HepG2 (cell line): Measurements from ENCODE around the gene THAP3. TPM values are rescaled to one million over a fixed set of nuclear protein-coding genes. Genes with fewer than 3 reads are reported as not detected.

Source experiments
- ATAC-seq: fragments of 200-7000 bp; cut with Tn5 transposase; 3 replicates; pipeline ENCODE4 v1.9.1; 2020; ENCODE audit warnings: mild to moderate bottlenecking, moderate library complexity
- BruUV-seq: library from RNA; stranded (reverse); fragments of 400-500 nt; replicated peaks from 2 replicates; lab custom pipeline; 2021; lab: Mats Ljungman, UMichigan
- CTCF ChIA-PET: fragments of 300-600 bp; formaldehyde crosslinking; extraction: SDS; loops from one replicate; lab custom pipeline; 2021; ENCODE audit warnings: low total read pairs, inconsistent platforms, low intra/inter-chr PET ratio; lab: Yijun Ruan, JAX
- POLR2A ChIA-PET: fragments of 350-600 bp; sonication (Branson Sonifier 250); formaldehyde crosslinking; loops from one replicate; lab custom pipeline; 2020; ENCODE audit warnings: antibody characterized with exemption, inconsistent platforms; lab: Yijun Ruan, JAX
- DNase-seq: peaks from one replicate; pipeline ENCODE4 v3.0.0-alpha.2; 2015; ENCODE audit warnings: low spot score
- FAIRE-seq: peaks from 3 replicates; lab custom pipeline; 2011; peaks lifted over from hg19 to GRCh38; lab: Jason Lieb, UNC
- H2AFZ ChIP-seq: one replicate; pipeline ENCODE4 v1.6.1; 2011; ENCODE audit warnings: low read length, inconsistent platforms
- H3K27ac ChIP-seq: fragments of 300-600 bp; 3 replicates; pipeline ENCODE4 v1.8.0; 2011; ENCODE audit warnings: mixed run types, mild to moderate bottlenecking, mixed read lengths, low read length, inconsistent platforms; ENCODE audit not compliant: insufficient read depth; ENCODE audit errors: extremely low read length
- H3K27me3 ChIP-seq, 2 experiments: fragments of 200-600 bp in 1 of 2; 2 replicates in 1 of 2; 3 replicates in 1 of 2; pipeline versions ENCODE4 v1.6.0 to v1.8.0; 2011; ENCODE audit warnings: low read length in 2 of 2, mild to moderate bottlenecking in 2 of 2, moderate library complexity in 2 of 2, inconsistent platforms in 1 of 2; ENCODE audit not compliant: insufficient read depth in 2 of 2, control insufficient read depth in 1 of 2
- H3K36me3 ChIP-seq, 2 experiments: fragments of 200-600 bp in 1 of 2; replicated peaks in 1 of 2; 2 replicates in 1 of 2; 3 replicates in 1 of 2; pipeline versions ENCODE4 v1.5.1 to v1.8.0; 2011; ENCODE audit warnings: low read length in 2 of 2, inconsistent platforms in 1 of 2; ENCODE audit not compliant: insufficient read depth in 2 of 2, control insufficient read depth in 1 of 2
- H3K4me1 ChIP-seq: 2 replicates; pipeline ENCODE4 v1.5.1; 2012; ENCODE audit warnings: low read length, inconsistent platforms; ENCODE audit not compliant: insufficient read depth
- H3K4me2 ChIP-seq: 2 replicates; pipeline ENCODE4 v1.6.0; 2011; ENCODE audit warnings: low read depth, low read length, inconsistent platforms
- H3K4me3 ChIP-seq, 3 experiments: fragments of 200-600 bp in 1 of 3; sonication (generic), shearing (Covaris generic) in 1 of 3; replicated peaks in 1 of 3; 2 replicates each; pipeline ENCODE4 v1.5.1; 2011 to 2016; ENCODE audit warnings: low read length in 3 of 3, inconsistent platforms in 2 of 3, low read depth in 2 of 3, mild to moderate bottlenecking in 2 of 3, control low read depth in 1 of 3, mixed read lengths in 1 of 3; ENCODE audit not compliant: insufficient read depth in 1 of 3
- H3K79me2 ChIP-seq: one replicate; pipeline ENCODE4 v1.6.1; 2011; ENCODE audit warnings: low read length, inconsistent platforms; ENCODE audit not compliant: insufficient read depth
- H3K9ac ChIP-seq: 2 replicates; pipeline ENCODE4 v1.6.0; 2011; ENCODE audit warnings: mild to moderate bottlenecking, low read depth, low read length, inconsistent platforms; ENCODE audit not compliant: insufficient read depth
- H3K9me3 ChIP-seq: 2 replicates; pipeline ENCODE4 v1.5.1; 2012; ENCODE audit warnings: mild to moderate bottlenecking, low read length
- H4K20me1 ChIP-seq: 2 replicates; pipeline ENCODE4 v1.6.0; 2011; ENCODE audit warnings: inconsistent platforms, mild to moderate bottlenecking, low read length, moderate library complexity; ENCODE audit not compliant: insufficient read depth
- BHLHE40 ChIP-seq: IDR thresholded peaks from 2 replicates; pipeline ENCODE4 v1.6.1; 2011; ENCODE audit warnings: low read length, improper control_type of control experiment
- CTCF ChIP-seq: sonication (generic); formaldehyde crosslinking; IDR thresholded peaks from 2 replicates; pipeline ENCODE4 v1.5.0; 2020; ENCODE audit warnings: mild to moderate bottlenecking, missing genetic modification reagents, moderate library complexity
- EED ChIP-seq: sonication (generic); formaldehyde crosslinking; IDR thresholded peaks from 2 replicates; pipeline ENCODE4 v1.5.0; 2020; ENCODE audit warnings: mild to moderate bottlenecking, missing genetic modification reagents
- FUBP1 ChIP-seq: sonication (generic); formaldehyde crosslinking; IDR thresholded peaks from 2 replicates; pipeline ENCODE4 v1.5.1; 2020; ENCODE audit warnings: missing genetic modification reagents, mild to moderate bottlenecking, borderline replicate concordance
- MAFG ChIP-seq: sonication (generic); formaldehyde crosslinking; IDR thresholded peaks from 2 replicates; pipeline ENCODE4 v1.5.1; 2020; ENCODE audit warnings: mild to moderate bottlenecking, missing genetic modification reagents
- TBX3 ChIP-seq: fragments of 450-650 bp; IDR thresholded peaks from 2 replicates; pipeline ENCODE4 v1.6.1; 2017; ENCODE audit warnings: antibody characterized with exemption, mild to moderate bottlenecking, inconsistent platforms, borderline replicate concordance
- THAP7 ChIP-seq: sonication (generic); formaldehyde crosslinking; IDR thresholded peaks from 2 replicates; pipeline ENCODE4 v1.8.1; 2023; ENCODE audit warnings: mild to moderate bottlenecking, missing genetic modification reagents
- TIGD3 ChIP-seq: sonication (generic); formaldehyde crosslinking; IDR thresholded peaks from 2 replicates; pipeline ENCODE4 v1.5.1; 2020; ENCODE audit warnings: mild to moderate bottlenecking, missing genetic modification reagents, borderline replicate concordance
- WIZ ChIP-seq: sonication (generic); formaldehyde crosslinking; IDR thresholded peaks from 2 replicates; pipeline ENCODE4 v1.5.1; 2020; ENCODE audit warnings: mild to moderate bottlenecking, missing genetic modification reagents
- ZBTB38 ChIP-seq: sonication (generic); formaldehyde crosslinking; IDR thresholded peaks from 2 replicates; pipeline ENCODE4 v1.5.1; 2020; ENCODE audit warnings: mild to moderate bottlenecking, missing genetic modification reagents
- ZNF230 ChIP-seq: sonication (generic); formaldehyde crosslinking; IDR thresholded peaks from 2 replicates; pipeline ENCODE4 v1.4.0; 2020; ENCODE audit warnings: mild to moderate bottlenecking, missing genetic modification reagents
- ZNF44 ChIP-seq: sonication (generic); formaldehyde crosslinking; IDR thresholded peaks from 2 replicates; pipeline ENCODE4 v1.5.1; 2020; ENCODE audit warnings: mild to moderate bottlenecking, missing genetic modification reagents
- ZNF547 ChIP-seq: sonication (generic); formaldehyde crosslinking; IDR thresholded peaks from 2 replicates; pipeline ENCODE4 v1.5.1; 2020; ENCODE audit warnings: mild to moderate bottlenecking, missing genetic modification reagents
- ZNF83 ChIP-seq: sonication (generic); formaldehyde crosslinking; IDR thresholded peaks from 2 replicates; pipeline ENCODE4 v1.4.0; 2020; ENCODE audit warnings: missing genetic modification reagents, mild to moderate bottlenecking, borderline replicate concordance
- ZSCAN25 ChIP-seq: sonication (generic); formaldehyde crosslinking; IDR thresholded peaks from 2 replicates; pipeline ENCODE4 v1.8.0; 2022; ENCODE audit warnings: mild to moderate bottlenecking, missing genetic modification reagents
- WGBS: methylation state at CpG from one replicate; pipeline ENCODE4 v1.1.6; 2017; ENCODE audit warnings: low lambda C conversion rate; 5-methylcytosine and 5-hydroxymethylcytosine counted together
- in situ Hi-C: cut with HindIII; loops from 2 replicates; pipeline ENCODE4 v1.10.0; 2017; ENCODE audit warnings: low pct_unique_long_range_greater_than_20kb; ENCODE audit not compliant: extremely low pct_ligation_motif_present
- intact Hi-C: fragments of 100-400 bp; cut with micrococcal nuclease; formaldehyde crosslinking; loops from one replicate; pipeline ENCODE4 v1.10.0; 2022; ENCODE audit not compliant: unreplicated experiment
- polyA plus RNA-seq, 8 experiments: library from polyadenylated mRNA; depleted of rRNA in 3 of 8; stranded (reverse) in 7 of 8; unstranded in 1 of 8; fragments of >200 nt; fragmentation: Illumina TruSeq in 4 of 8; extraction: Trizol in 4 of 8; gene quantifications; 2 replicates each; pipeline versions ENCODE4 v1.2.1 to v1.2.3, GENCODE V29; 2011 to 2016; ENCODE audit warnings: low read depth in 4 of 8, missing spikeins in 1 of 8, mixed read lengths in 1 of 8; ENCODE audit not compliant: insufficient read depth in 1 of 8
- total RNA-seq, 5 experiments: library from RNA; depleted of rRNA; stranded (reverse); fragments of >200 nt; fragmentation: Illumina TruSeq; extraction: Trizol; gene quantifications; 2 replicates each; pipeline ENCODE4 v1.2.3, GENCODE V29; 2016; ENCODE audit warnings: low read depth in 1 of 5

THAP3 gene
- total and polyA plus RNA-seq, 2 of the 13 experiments (the other 11 are each of a cell fraction or from before 2014, with no cell fraction given) = 10.3 to 14.9 TPM

- peak overlapping the region; percentile 9 to 91 (median 16); a peak in 3 of 6 replicates for H3K4me3 ChIP-seq
- FAIRE-seq = no peak
- TF ChIP-seq ZNF547 (CRISPR knock-in tag) = 0 out of 2 replicates have a peak, but pooled peaks have one; percentile 1
- TF ChIP-seq ZBTB38 (CRISPR knock-in tag) = 0 out of 2 replicates have a peak, but pooled peaks have one; percentile 3
- TF ChIP-seq MAFG = no peak
- 0 out of 2 replicates have a peak, but pooled peaks have one; percentile 19 for TF ChIP-seq ZNF230 (CRISPR knock-in tag)
- TF ChIP-seq TIGD3 (CRISPR knock-in tag) = 0 out of 2 replicates have a peak, but pooled peaks have one; percentile 42
- TF ChIP-seq THAP7 = 0 out of 2 replicates have a peak, but pooled peaks have one; percentile 51
- TF ChIP-seq TBX3 = no peak
- 0 out of 2 replicates have a peak, but pooled peaks have one; percentile 40 for TF ChIP-seq ZSCAN25 (CRISPR knock-in tag)
- TF ChIP-seq BHLHE40 = no peak
- TF ChIP-seq WIZ (CRISPR knock-in tag) = no peak
- TF ChIP-seq EED (CRISPR knock-in tag) = no peak
- no peak for TF ChIP-seq ZNF83 (CRISPR knock-in tag)
- no peak for TF ChIP-seq CTCF
- no peak for TF ChIP-seq FUBP1 (CRISPR knock-in tag)
- no peak for TF ChIP-seq ZNF44
Observed at GRCh38 chr1:6581561-6582305, 42.9 kb upstream of the THAP3 start.

More at GRCh38 chr1:6581561-6582305, 42.9 kb upstream of the THAP3 start:
- no TSS peak for BruUV-seq
- DNase-seq (no peak), ATAC-seq (no peak)
- in situ Hi-C loops = no loop called here
- 34% methylated on average over 8 of the region's 10 CpGs for WGBS
- Histone ChIP-seq H3K9me3 (no peaks in the 10 kb centered on the region), H3K9ac (peak overlapping the region; percentile 82), H3K4me2 (peak overlapping the region; percentile 96), H2AFZ (no peak overlapping the region), H3K4me1 (peaks cover 52% of the 10 kb centered on the region), H3K27me3 (no peaks in the 10 kb centered on the region), H4K20me1 (peaks cover 4% of the 10 kb centered on the region; the same call in 1 of the 2 replicates), H3K27ac (peak overlapping the region; percentile 65), H3K79me2 (peaks cover 15% of the 10 kb centered on the region), H3K36me3 (no peaks in the 10 kb centered on the region)
- ChIA-PET POLR2A (interaction anchor here (1.6 to 5.2 kb wide), 3 partner anchors 13 to 27 kb away, joined by 8 to 113 read pairs (median 38); partner anchors contain the start of genes KLHL21, NOL9 and TAS1R1), CTCF (interaction anchor here (0.9 to 1.3 kb wide), 2 partner anchors 27 to 53 kb away, joined by 3 read pairs; partner anchors contain the start of gene NOL9)
- intact Hi-C loops = loop anchor here (5.0 kb wide), 1 partner anchor 46 kb away; no protein-coding TSS in a partner anchor
